Measurements from ENCODE around the gene SMIM10.
"Not testable (repeated sequence)": the region's sequence is repeated elsewhere in the genome, so short reads cannot be mapped to it uniquely, and the experiment has no call there.

The SMIM10 gene

DNA sequence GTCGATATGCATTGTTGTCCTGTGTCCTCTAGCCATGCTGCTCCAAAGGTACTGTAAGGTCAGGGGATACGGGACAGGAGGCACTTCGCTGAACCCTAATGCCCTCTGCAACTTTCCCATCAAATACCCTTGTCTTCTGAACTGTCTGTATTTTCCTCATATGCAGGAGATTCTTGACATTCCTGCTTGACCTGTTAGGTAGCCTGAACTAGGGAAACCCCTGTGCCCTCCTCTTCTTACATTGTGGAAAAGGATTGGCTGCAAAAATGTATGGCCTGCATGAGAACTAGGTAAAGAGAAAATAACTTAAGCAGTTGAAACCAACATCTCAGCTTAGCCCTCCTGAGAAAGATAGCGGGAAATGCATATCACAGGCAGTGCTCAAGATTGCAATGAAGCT lies 20.1 kb downstream of the SMIM10 start:
- in situ Hi-C loops (cut with MboI; ENCODE audit: low sequenced_read_pairs) = no loop called here

DNA sequence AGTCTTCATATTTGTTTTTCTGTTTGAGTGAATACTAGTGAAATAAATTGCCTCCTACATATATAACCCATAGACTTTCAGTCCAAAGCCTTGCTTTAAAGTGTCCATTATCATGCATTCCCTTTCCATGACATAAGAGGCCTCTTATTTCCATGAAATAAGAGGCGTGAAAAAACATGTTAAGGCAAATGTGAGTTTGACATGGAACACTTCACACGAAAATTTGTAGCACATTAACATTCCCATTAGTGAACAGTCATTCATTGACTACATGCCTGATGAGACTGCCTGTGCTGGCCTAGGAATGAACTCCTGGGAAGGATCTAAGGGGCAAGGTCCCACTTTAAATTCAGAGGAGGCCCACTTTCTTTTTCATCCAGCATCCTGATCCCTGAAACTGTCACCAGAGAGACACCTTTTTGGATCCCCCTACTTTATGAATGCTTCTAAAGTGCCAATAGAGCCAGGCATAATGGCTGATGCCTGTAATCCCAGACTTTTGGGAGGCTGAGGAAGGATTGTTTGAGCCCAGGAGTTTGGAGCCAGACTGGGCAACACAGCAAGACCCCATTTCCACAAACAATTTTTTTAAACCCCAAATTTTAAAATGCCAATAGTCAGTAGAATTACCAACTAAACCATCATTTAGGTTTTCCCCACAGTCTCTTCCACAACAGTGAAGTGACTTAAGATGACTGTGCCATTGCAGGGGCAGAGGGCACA lies 24.9 kb downstream of the SMIM10 start:
- in situ Hi-C loops (cut with MboI; ENCODE audit: low sequenced_read_pairs) = no loop called here

- in situ Hi-C loops (cut with MboI; ENCODE audit: low sequenced_read_pairs) = not testable (repeated sequence)
Measured at GRCh38 chrX:135019890-135020289, 29.1 kb downstream of the SMIM10 start.

GRCh38 chrX:135023791-135024190 lies 33.0 kb downstream of the SMIM10 start:
- in situ Hi-C loops (cut with MboI; ENCODE audit: low sequenced_read_pairs) = not testable (repeated sequence)

- in situ Hi-C loops (cut with MboI; ENCODE audit: low sequenced_read_pairs) = no loop called here
Measured at GRCh38 chrX:135024526-135024925, 33.7 kb downstream of the SMIM10 start.

- in situ Hi-C loops (cut with MboI; ENCODE audit: low sequenced_read_pairs) = not testable (repeated sequence)
Measured at GRCh38 chrX:135030207-135030963, 39.6 kb downstream of the SMIM10 start.

GRCh38 chrX:135041149-135042123 lies 50.6 kb downstream of the SMIM10 start:
- in situ Hi-C loops (cut with MboI; ENCODE audit: low sequenced_read_pairs) = not testable (repeated sequence)
